ENCODE measurements around the gene POLR3E.

- TF ChIP-seq, protein P1, sequence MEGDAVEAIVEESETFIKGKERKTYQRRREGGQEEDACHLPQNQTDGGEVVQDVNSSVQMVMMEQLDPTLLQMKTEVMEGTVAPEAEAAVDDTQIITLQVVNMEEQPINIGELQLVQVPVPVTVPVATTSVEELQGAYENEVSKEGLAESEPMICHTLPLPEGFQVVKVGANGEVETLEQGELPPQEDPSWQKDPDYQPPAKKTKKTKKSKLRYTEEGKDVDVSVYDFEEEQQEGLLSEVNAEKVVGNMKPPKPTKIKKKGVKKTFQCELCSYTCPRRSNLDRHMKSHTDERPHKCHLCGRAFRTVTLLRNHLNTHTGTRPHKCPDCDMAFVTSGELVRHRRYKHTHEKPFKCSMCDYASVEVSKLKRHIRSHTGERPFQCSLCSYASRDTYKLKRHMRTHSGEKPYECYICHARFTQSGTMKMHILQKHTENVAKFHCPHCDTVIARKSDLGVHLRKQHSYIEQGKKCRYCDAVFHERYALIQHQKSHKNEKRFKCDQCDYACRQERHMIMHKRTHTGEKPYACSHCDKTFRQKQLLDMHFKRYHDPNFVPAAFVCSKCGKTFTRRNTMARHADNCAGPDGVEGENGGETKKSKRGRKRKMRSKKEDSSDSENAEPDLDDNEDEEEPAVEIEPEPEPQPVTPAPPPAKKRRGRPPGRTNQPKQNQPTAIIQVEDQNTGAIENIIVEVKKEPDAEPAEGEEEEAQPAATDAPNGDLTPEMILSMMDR (IDR thresholded peaks at IDR 0.05), result no peak
- TF ChIP-seq ZFX (IDR thresholded peaks at IDR 0.05; ENCODE audit: borderline replicate concordance), result no peak
Measured at GRCh38 chr16:22357635-22357971, 60.4 kb downstream of the POLR3E start.

Data from 22Rv1 (cell line).